ENCODE data around the gene COPS7B.

GRCh38 chr2:231794383-231794782, 8.1 kb downstream of the COPS7B start:
- no peak for TF ChIP-seq CTCF (IDR thresholded peaks at IDR 0.05)
- no peak for TF ChIP-seq ZFX (IDR thresholded peaks at IDR 0.05; ENCODE audit: borderline replicate concordance)
